ENCODE measurements around the gene AP2B1. TPM values are rescaled to one million over a fixed set of nuclear protein-coding genes. Genes with fewer than 3 reads are reported as not detected.
"Not testable (repeated sequence)": the region's sequence is repeated elsewhere in the genome, so short reads cannot be mapped to it uniquely, and the experiment has no call there.

AP2B1 gene
- total and polyA plus RNA-seq, 8 donors = 21.6 to 171 (median 57.2) TPM

- Histone ChIP-seq H3K27ac (peak overlapping the region in 4 of 5 donors; percentile 2 to 71 (median 34)), H3K9me3 (no peaks in the 10 kb centered on the region), H3K4me3 (peak overlapping the region in 2 of 4 donors; percentile 14 to 20), H3K36me3 (peaks cover 39 to 100% (median 98%) of the 10 kb centered on the region in 4 donors), H3K27me3 (no peaks in the 10 kb centered on the region), H3K4me1 (peaks cover 0 to 16% (median 0%) of the 10 kb centered on the region in 4 donors)
- TF ChIP-seq EP300 (IDR thresholded peaks at IDR 0.05) = no peak
- no peak for TF ChIP-seq CTCF (IDR thresholded peaks at IDR 0.05)
- no peak for TF ChIP-seq POLR2AphosphoS5 (IDR thresholded peaks at IDR 0.05)
- no peak for TF ChIP-seq POLR2A (IDR thresholded peaks at IDR 0.05)
- 50 to 77% (median 64%) methylated on average over 3 of the region's 3 CpGs for WGBS, 5 donors
- peak in 1 of 2 donors; percentile 28 for DNase-seq
- intact Hi-C loops (cut with DNase I; ENCODE audit: low total_unique reads) = no loop called here
These were observed 20.2 kb downstream of the AP2B1 start for GRCh38 chr17:35607239-35607847.

DNA sequence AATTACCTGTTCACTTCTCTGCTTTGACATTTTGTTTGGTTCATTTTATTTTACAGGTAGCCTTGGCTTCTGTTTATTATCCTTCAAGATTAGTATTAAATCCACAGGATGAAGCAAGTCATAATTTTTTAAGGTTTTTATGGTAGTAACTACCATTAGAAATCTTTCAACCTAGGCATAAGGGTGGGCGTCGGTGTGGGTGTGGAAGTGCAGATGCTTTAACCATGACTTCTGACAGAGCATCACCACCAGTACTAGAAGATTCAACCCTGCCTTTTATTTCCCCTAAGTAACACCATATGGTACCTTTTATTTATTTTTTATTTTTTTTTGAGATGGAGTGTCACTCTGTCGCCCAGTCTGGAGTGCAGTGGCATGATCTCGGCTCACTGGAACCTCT is 22.7 kb downstream of the AP2B1 start:
- TF ChIP-seq EP300 (IDR thresholded peaks at IDR 0.05) (no peak), POLR2AphosphoS5 (IDR thresholded peaks at IDR 0.05) (no peak), CTCF (IDR thresholded peaks at IDR 0.05) (no peak), POLR2A (IDR thresholded peaks at IDR 0.05) (no peak)
- H3K4me1 ChIP-seq = peaks cover 0 to 22% (median 0%) of the 10 kb centered on the region in 4 donors
- no peak overlapping the region for H3K4me3 ChIP-seq
- no peaks in the 10 kb centered on the region for H3K27me3 ChIP-seq
- H3K27ac ChIP-seq = peak overlapping the region in 1 of 5 donors; percentile 71
- DNase-seq = no peak
- intact Hi-C loops (cut with DNase I; ENCODE audit: low total_unique reads) = loop anchor here (10.0 kb wide), 1 partner anchor 125 kb away; the partner anchor contains the start of gene RASL10B
- peaks cover 34 to 93% (median 80%) of the 10 kb centered on the region in 4 donors for H3K36me3 ChIP-seq
- WGBS, 5 donors = 95 to 97% (median 96%) methylated on average over 4 of the region's 4 CpGs
- no peaks in the 10 kb centered on the region for H3K9me3 ChIP-seq

DNA sequence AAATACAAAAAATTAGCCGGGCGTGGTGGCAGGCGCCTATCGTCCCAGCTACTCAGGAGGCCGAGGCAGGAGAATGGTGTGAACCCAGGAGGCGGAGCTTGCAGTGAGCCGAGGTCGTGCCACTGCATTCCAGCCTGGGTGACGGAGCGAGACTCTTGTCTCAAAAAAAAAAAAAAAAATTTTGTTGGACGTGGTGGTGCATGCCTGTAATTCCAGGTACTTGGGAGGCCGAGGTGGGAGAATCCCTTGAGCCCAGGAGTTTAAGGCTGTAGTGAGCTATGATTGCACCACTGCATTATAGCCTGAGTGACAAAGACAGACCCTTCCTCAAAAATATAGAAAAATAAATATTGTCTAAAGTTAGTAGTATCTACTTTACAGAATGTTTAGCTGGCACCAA is 23.6 kb downstream of the AP2B1 start:
- intact Hi-C loops (cut with DNase I; ENCODE audit: low total_unique reads) = loop anchor here (10.0 kb wide), 1 partner anchor 124 kb away; the partner anchor contains the start of gene RASL10B
- Histone ChIP-seq H3K4me3 (peak overlapping the region in 1 of 4 donors; percentile 3), H3K27ac (peak overlapping the region in 1 of 5 donors; percentile 71), H3K4me1 (peaks cover 0 to 28% (median 0%) of the 10 kb centered on the region in 4 donors), H3K36me3 (peaks cover 34 to 86% (median 73%) of the 10 kb centered on the region in 4 donors)
- DNase-seq, H3K27me3 ChIP-seq, H3K9me3 ChIP-seq: not testable (repeated sequence)
- WGBS, 5 donors = 75 to 90% (median 81%) methylated on average over 12 of the region's 12 CpGs

- Histone ChIP-seq H3K27ac (no peak overlapping the region), H3K9me3 (no peaks in the 10 kb centered on the region), H3K36me3 (peaks cover 26 to 74% (median 57%) of the 10 kb centered on the region in 4 donors), H3K27me3 (no peaks in the 10 kb centered on the region), H3K4me3 (no peak overlapping the region), H3K4me1 (peaks cover 0 to 38% (median 3%) of the 10 kb centered on the region in 4 donors)
- 55 to 78% (median 71%) methylated on average over 2 of the region's 2 CpGs for WGBS, 5 donors
- DNase-seq = peak; percentile 44 to 80
- peak in 4 of 7 experiments; percentile 26 to 49 (median 38) for TF ChIP-seq CTCF (IDR thresholded peaks at IDR 0.05)
- TF ChIP-seq EP300 (IDR thresholded peaks at IDR 0.05) = no peak
- TF ChIP-seq POLR2A (IDR thresholded peaks at IDR 0.05) = no peak
- no peak for TF ChIP-seq POLR2AphosphoS5 (IDR thresholded peaks at IDR 0.05)
- intact Hi-C loops (cut with DNase I; ENCODE audit: low total_unique reads) = loop anchor here (10.0 kb wide), 1 partner anchor 122 kb away; the partner anchor contains the start of gene RASL10B
These were observed 25.9 kb downstream of the AP2B1 start for GRCh38 chr17:35612924-35613521.

Measured in stomach (tissue), 9 donors.